Thoracic aorta (tissue), 2 donors: ENCODE results near the gene KIF25. TPM values are rescaled to one million over a fixed set of nuclear protein-coding genes. Genes with fewer than 3 reads are reported as not detected.

Experiments used
- ATAC-seq: fragments of 150-250 bp; one replicate; pipeline ENCODE4 v1.8.0; 2017; ENCODE audit warnings: low read depth; ENCODE audit not compliant: insufficient number of reproducible peaks, low FRiP score
- DNase-seq: peaks from one replicate; pipeline ENCODE4 v3.0.0-alpha.2; 2020; ENCODE audit warnings: low spot score
- H3K27ac ChIP-seq, 2 donors: fragments of 200-600 bp; sonication (generic); 1 replicate in 1 of 2; 2 replicates in 1 of 2; pipeline ENCODE4 v1.5.1; 2016; ENCODE audit warnings: mild to moderate bottlenecking in 2 of 2, moderate library complexity in 2 of 2
- H3K27me3 ChIP-seq: fragments of 200-600 bp; sonication (generic); replicated peaks from 2 replicates; pipeline ENCODE4 v1.6.0; 2016; ENCODE audit warnings: mild to moderate bottlenecking; ENCODE audit not compliant: insufficient read depth
- H3K36me3 ChIP-seq: fragments of 200-600 bp; sonication (generic); one replicate; pipeline ENCODE4 v1.5.1; 2016
- H3K4me1 ChIP-seq, 2 donors: fragments of 200-600 bp; sonication (generic); 1 replicate in 1 of 2; 2 replicates in 1 of 2; pipeline versions ENCODE4 v1.5.1 to v1.6.0; 2016; ENCODE audit warnings: low read depth in 2 of 2, mild to moderate bottlenecking in 1 of 2; ENCODE audit not compliant: control insufficient read depth in 1 of 2
- H3K4me3 ChIP-seq: fragments of 200-600 bp; sonication (generic); 2 replicates; pipeline ENCODE4 v1.5.1; 2016; ENCODE audit warnings: mild to moderate bottlenecking
- H3K9me3 ChIP-seq: fragments of 200-600 bp; sonication (generic); 2 replicates; pipeline ENCODE4 v1.5.1; 2016
- CTCF ChIP-seq: fragments of 200-600 bp; sonication (generic); IDR thresholded peaks from one replicate; pipeline ENCODE4 v1.5.1; 2019; ENCODE audit warnings: antibody characterized with exemption
- total RNA-seq, 2 donors: library from RNA; depleted of rRNA; stranded (reverse); fragments of >200 nt; gene quantifications; one replicate each; pipeline versions ENCODE4 v1.1.0 to v1.2.3, GENCODE V29; 2016

KIF25 gene
- total RNA-seq, 2 donors from 2014 or later = not detected

GRCh38 chr6:168058691-168059551 is 61.5 kb downstream of the KIF25 start:
- Histone ChIP-seq H3K9me3 (no peaks in the 10 kb centered on the region), H3K36me3 (no peaks in the 10 kb centered on the region), H3K27ac (no peak overlapping the region), H3K4me1 (peaks cover 0 to 21% of the 10 kb centered on the region in 2 donors), H3K4me3 (no peak overlapping the region), H3K27me3 (no peaks in the 10 kb centered on the region)
- no peak for TF ChIP-seq CTCF
- DNase-seq (no peak), ATAC-seq (no peak)

- TF ChIP-seq CTCF = peak; percentile 25
- ATAC-seq = no peak
- DNase-seq = no peak
These were observed 63.1 kb downstream of the KIF25 start for GRCh38 chr6:168060521-168060931.

GRCh38 chr6:168061269-168062210 is 64.1 kb downstream of the KIF25 start:
- no peaks in the 10 kb centered on the region for H3K36me3 ChIP-seq
- DNase-seq (no peak), ATAC-seq (no peak)
- TF ChIP-seq CTCF = no peak
- H3K27me3 ChIP-seq = no peaks in the 10 kb centered on the region
- H3K9me3 ChIP-seq = no peaks in the 10 kb centered on the region
- no peak overlapping the region for H3K27ac ChIP-seq
- no peak overlapping the region for H3K4me3 ChIP-seq
- H3K4me1 ChIP-seq = peaks cover 0 to 7% of the 10 kb centered on the region in 2 donors

More at GRCh38 chr6:168060521-168060931, 63.1 kb downstream of the KIF25 start:
- H3K27ac ChIP-seq = no peak overlapping the region
- H3K36me3 ChIP-seq = no peaks in the 10 kb centered on the region
- no peaks in the 10 kb centered on the region for H3K27me3 ChIP-seq
- no peak overlapping the region for H3K4me3 ChIP-seq
- peaks cover 0 to 7% of the 10 kb centered on the region in 2 donors for H3K4me1 ChIP-seq
- H3K9me3 ChIP-seq = no peaks in the 10 kb centered on the region

GRCh38 chr6:168062346-168063289 is 65.1 kb downstream of the KIF25 start:
- ATAC-seq (no peak), DNase-seq (no peak)
- H3K36me3 ChIP-seq = no peaks in the 10 kb centered on the region
- no peak overlapping the region for H3K27ac ChIP-seq
- TF ChIP-seq CTCF = no peak
- no peaks in the 10 kb centered on the region for H3K9me3 ChIP-seq
- H3K4me3 ChIP-seq = no peak overlapping the region
- peaks cover 0 to 7% of the 10 kb centered on the region in 2 donors for H3K4me1 ChIP-seq
- H3K27me3 ChIP-seq = no peaks in the 10 kb centered on the region
